GM19025 (cell line): ENCODE results near the gene TSPOAP1.
A peak's percentile ranks its signal among the peaks of the same experiment; 100 is the strongest.

ENCODE experiments used
- ATAC-seq: cut with Tn5 transposase; IDR thresholded peaks from one replicate; pipeline ENCODE4 v1.9.1; 2021; ENCODE audit warnings: mild to moderate bottlenecking, low read depth, moderate library complexity; ENCODE audit not compliant: unreplicated experiment

The TSPOAP1 gene

GRCh38 chr17:58362368-58363014 is 33.9 kb upstream of the TSPOAP1 start:
- no peak for ATAC-seq

DNA sequence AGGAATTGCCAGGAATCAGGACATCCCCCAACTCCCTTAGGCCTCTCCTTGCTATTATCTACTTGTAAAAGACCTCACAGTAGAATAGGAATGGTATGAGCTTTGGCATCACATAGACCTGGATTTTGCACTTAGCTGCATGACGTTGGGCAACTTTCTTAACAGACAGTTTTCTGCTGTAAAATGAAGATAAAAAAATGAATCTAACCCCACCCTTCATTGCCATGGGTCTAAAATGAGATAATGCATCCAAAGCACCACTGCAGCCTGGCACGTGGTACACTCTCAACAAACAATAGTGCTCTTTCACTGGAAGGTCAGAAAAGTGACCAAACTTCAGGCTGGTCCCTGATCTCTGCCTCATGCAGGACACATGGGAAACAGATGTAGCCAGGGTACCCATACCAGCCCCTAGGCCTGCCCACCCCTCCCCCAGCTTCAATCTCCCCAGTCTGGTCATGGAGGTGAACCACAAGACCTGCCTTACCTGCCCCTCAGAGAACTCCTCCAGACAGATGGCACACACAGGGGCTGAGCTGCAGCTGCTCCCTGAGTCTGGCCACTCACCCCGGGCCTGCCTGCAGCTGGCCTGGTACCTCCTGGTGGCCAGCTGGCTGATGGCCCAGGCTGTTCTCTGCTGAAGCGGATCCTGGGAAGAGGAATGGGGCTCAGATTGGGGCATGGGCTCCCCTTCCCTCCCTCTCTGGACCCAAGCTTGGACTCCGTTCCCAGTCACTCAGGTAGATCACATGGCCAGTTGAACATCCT is 31.9 kb upstream of the TSPOAP1 start:
- no peak for ATAC-seq

DNA sequence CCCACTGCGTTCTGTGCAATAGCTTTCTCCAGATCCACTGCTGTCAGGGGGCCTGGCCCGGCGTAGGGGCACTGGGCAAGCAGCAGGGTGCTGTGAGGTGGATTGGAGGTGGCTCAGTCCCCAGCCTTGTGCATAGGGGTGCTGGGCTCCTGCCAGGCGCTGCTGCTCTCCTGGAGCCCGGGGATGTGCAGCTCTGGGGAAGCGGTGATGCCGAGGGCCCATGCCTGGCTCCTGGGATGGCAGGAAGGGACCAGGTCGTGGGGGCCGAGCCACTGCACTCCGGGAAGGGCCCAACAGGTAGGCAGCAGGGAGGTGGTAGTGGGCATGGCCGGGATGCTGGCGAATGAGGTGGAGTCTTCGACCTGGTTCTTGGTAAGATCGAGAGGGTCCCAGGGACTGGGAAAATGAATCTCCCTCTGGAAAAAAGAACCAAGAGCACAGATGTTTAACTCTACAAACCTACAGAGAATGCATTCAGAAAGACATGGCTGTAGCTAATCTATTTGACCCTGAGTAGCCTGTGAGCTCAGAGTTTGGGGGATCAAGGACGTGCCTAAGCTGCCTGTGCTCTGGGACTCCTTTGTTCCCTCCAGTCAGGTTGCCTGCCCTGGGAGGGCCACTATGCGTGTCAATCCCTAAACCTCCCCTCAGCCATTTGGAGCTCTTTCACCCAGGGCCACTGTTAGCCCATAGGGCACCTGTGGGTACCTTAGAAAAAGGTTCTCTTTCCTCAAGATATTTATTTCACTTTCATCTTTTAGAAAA is 30.0 kb upstream of the TSPOAP1 start:
- ATAC-seq: no peak

GRCh38 chr17:58357312-58358297 is 29.0 kb upstream of the TSPOAP1 start:
- no peak for ATAC-seq

GRCh38 chr17:58356231-58356630 is 27.6 kb upstream of the TSPOAP1 start:
- ATAC-seq: no peak

GRCh38 chr17:58354541-58355216 is 26.1 kb upstream of the TSPOAP1 start:
- no peak for ATAC-seq

- no peak for ATAC-seq
Measured at GRCh38 chr17:58353389-58353825, 24.8 kb upstream of the TSPOAP1 start.

DNA sequence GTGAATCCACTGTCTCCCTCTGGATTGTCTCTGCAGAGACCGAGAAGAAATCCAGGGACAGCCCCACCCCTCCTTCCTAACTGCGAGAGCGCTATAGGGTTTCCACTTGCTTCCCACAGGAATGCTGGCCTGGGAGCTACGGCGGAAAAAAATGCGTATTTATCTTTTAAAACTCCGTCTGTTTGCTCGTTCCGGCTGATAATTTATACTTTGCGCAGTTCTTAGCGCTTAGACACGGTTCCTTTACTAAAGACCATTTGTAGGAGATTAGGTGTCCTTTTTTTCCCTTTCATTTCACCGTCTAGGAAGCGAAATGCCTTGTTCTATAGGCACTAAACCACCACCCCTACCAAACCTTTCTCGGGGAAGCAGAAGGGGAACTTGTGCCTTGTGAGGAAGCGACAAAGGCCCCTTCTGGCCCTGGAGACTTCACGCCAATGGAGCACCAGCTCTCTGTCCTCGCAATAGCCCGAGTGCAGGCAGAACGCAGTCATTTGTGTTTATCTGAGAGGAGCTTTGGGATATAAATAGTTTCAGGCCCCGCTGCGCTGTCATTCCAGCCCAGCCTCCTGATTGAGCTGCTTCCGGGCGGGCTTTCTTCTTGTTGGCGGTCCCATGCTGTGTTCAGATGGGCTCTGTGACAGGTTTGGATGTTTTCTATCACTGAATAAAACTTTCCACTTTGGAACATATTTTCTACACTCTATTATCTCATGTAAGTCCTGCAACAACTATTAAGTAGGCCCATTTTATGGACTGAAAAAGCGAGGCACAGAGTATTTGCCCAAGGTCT is 24.2 kb upstream of the TSPOAP1 start:
- ATAC-seq: no peak

DNA sequence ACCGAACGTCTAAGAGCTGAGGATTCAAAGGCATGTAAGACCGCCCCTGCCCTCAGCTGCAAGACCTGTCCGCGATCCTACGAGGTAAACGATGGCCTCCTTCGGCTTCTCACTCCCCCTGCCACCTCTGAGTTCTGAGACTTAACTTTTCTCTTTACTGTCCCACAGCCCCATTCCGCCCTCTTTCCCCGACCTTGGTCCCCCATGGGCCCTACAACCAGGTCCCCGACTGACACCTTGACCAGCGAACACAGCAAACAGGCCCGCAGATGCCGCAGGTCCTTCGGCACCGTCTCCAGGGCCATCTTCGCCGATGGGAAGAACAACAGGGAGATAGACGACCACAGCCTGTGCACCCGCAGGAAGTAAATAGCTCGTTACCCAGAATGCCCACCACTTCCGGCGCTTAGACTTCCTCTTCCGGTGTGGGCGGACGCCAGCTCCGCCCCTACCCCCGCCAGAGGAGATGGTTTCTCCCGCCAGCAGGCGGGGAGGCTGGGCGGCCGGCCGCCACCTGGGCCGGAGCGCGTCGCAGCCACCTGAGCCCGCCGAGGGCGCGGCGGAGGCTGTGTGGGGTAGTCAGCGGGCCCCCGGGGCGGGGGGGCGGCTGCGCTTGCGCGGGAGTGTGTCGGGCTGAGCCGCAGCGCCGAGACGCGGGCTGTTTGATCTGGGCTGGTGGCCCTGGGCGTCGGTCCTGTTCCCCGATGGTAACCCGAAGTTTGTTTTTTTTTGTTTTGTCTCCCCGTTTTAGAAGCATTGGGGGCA is 23.4 kb upstream of the TSPOAP1 start, which contains the start of gene SUPT4H1:
TSS of gene SUPT4H1 (minus strand) at position 371 of the 765 bp plus-strand sequence. CDS start at position 305, 66 bp downstream.
- ATAC-seq: peak; percentile 95

- no peak for ATAC-seq
Measured at GRCh38 chr17:58351182-58351581, 22.6 kb upstream of the TSPOAP1 start.

GRCh38 chr17:58348038-58348437 is 19.4 kb upstream of the TSPOAP1 start:
- ATAC-seq: no peak

GRCh38 chr17:58345500-58345899 is 16.9 kb upstream of the TSPOAP1 start:
- no peak for ATAC-seq

DNA sequence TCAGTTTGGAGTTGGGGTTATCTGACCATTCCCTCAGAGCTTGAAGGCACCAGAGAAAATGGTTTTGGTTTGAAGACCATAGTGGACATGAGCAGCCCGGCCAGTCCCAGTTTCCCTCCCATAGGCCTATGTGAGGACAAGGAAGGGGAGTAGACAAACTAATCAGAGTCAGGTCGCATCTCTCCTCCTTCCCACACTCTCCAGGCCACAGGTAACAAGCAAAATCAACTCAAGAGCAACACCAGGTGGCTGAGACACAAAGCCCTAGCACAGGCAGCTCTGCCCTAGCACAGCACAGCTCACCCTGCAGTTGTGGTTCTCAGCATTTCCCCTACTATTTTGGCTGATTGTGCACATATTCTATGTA is 16.2 kb upstream of the TSPOAP1 start:
- ATAC-seq: peak; percentile 25

GRCh38 chr17:58344047-58344790 is 15.6 kb upstream of the TSPOAP1 start:
- ATAC-seq: peak; percentile 83

DNA sequence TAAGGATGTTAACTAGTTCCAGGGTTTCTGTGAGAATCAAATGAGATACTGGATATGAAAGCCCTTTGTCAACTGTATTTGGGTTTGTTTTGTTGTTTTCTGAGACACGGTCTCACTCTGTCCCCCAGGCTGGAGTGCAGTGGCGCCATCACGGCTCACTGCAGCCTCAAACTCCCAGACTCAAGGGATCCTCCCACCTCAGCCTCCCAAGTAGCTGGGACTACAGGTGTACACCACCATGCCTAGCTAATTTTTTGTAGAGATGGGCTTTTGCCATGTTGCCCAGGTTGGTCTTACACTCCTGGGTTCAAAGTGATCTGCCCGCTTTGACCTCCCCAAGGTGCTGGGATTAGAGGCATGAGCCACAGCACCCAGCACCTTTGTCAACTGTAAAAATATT is 14.5 kb upstream of the TSPOAP1 start:
- ATAC-seq: no peak

GRCh38 chr17:58341861-58342475 is 13.4 kb upstream of the TSPOAP1 start:
- ATAC-seq: no peak
